Left forelimb (tissue), 1 donor: ENCODE data around the gene LRRC19.
A peak's percentile ranks its signal among the peaks of the same experiment; 100 is the strongest.

ENCODE experiments used
- DNase-seq: peaks from one replicate; pipeline ENCODE4 v3.0.0-alpha.2; 2018; ENCODE audit warnings: low spot score

Gene LRRC19

GRCh38 chr9:26955921-26956859, 49.3 kb downstream of the LRRC19 start, which contains the start of gene IFT74:
Gene IFT74 (plus strand): TSS chr9:26956412. CDS start chr9:26961968, 5,556 bp downstream.
- peak; percentile 97 for DNase-seq

GRCh38 chr9:26955222-26955903, 50.1 kb downstream of the LRRC19 start:
- DNase-seq = no peak

GRCh38 chr9:26954050-26954508, 51.4 kb downstream of the LRRC19 start:
- DNase-seq = no peak

GRCh38 chr9:26951794-26952193, 53.7 kb downstream of the LRRC19 start:
- DNase-seq = no peak

GRCh38 chr9:26950521-26950920, 55.0 kb downstream of the LRRC19 start:
- no peak for DNase-seq

GRCh38 chr9:26949637-26950069, 55.8 kb downstream of the LRRC19 start:
- no peak for DNase-seq

GRCh38 chr9:26947736-26948135, 57.7 kb downstream of the LRRC19 start:
- no peak for DNase-seq

GRCh38 chr9:26946753-26947727, 58.4 kb downstream of the LRRC19 start, which contains the start of gene PLAA:
Gene PLAA (minus strand): TSS chr9:26947242. CDS start chr9:26947045, 197 bp downstream.
- DNase-seq = peak; percentile 93

GRCh38 chr9:26945591-26945990, 59.9 kb downstream of the LRRC19 start:
- no peak for DNase-seq
